ENCODE data around the gene ABTB2.

Gene ABTB2

GRCh38 chr11:34240150-34240494 is 117.7 kb downstream of the ABTB2 start:
- no peak overlapping the region for H3K27ac Mint-ChIP-seq
- H3K36me3 Mint-ChIP-seq = no peaks in the 10 kb centered on the region
- no peak for DNase-seq
- peaks cover 29% of the 10 kb centered on the region for H3K4me1 Mint-ChIP-seq
- peaks cover 67% of the 10 kb centered on the region for H3K27me3 Mint-ChIP-seq
- CTCF ChIA-PET = interaction anchor here (1.1 to 1.8 kb wide), 2 partner anchors 66 to 74 kb away, joined by 3 to 4 read pairs; no protein-coding TSS in a partner anchor
- no peaks in the 10 kb centered on the region for H3K9me3 Mint-ChIP-seq
- no peak overlapping the region for H3K4me3 Mint-ChIP-seq

- peaks cover 27% of the 10 kb centered on the region for H3K4me1 Mint-ChIP-seq
Observed at GRCh38 chr11:34239465-34240149, 118.2 kb downstream of the ABTB2 start.

GRCh38 chr11:34238966-34239365 is 118.8 kb downstream of the ABTB2 start:
- DNase-seq = no peak
- Mint-ChIP-seq H3K36me3 (no peaks in the 10 kb centered on the region), H3K4me1 (peaks cover 24% of the 10 kb centered on the region), H3K9me3 (no peaks in the 10 kb centered on the region), H3K27me3 (peaks cover 65% of the 10 kb centered on the region), H3K4me3 (no peak overlapping the region), H3K27ac (no peak overlapping the region)
- CTCF ChIA-PET = interaction anchor here (1.8 kb wide), 1 partner anchor 65 kb away, joined by 4 read pairs; no protein-coding TSS in a partner anchor

More at GRCh38 chr11:34239465-34240149, 118.2 kb downstream of the ABTB2 start:
- H3K4me3 Mint-ChIP-seq = no peak overlapping the region
- CTCF ChIA-PET = interaction anchor here (1.8 kb wide), 1 partner anchor 65 kb away, joined by 4 read pairs; no protein-coding TSS in a partner anchor
- H3K36me3 Mint-ChIP-seq = no peaks in the 10 kb centered on the region
- H3K27me3 Mint-ChIP-seq = peaks cover 65% of the 10 kb centered on the region
- no peak overlapping the region for H3K27ac Mint-ChIP-seq
- DNase-seq = no peak
- no peaks in the 10 kb centered on the region for H3K9me3 Mint-ChIP-seq

GRCh38 chr11:34238533-34238932 is 119.3 kb downstream of the ABTB2 start:
- no peak overlapping the region for H3K4me3 Mint-ChIP-seq
- no peak overlapping the region for H3K27ac Mint-ChIP-seq
- no peak for DNase-seq
- H3K4me1 Mint-ChIP-seq = peaks cover 25% of the 10 kb centered on the region
- peaks cover 63% of the 10 kb centered on the region for H3K27me3 Mint-ChIP-seq
- no peaks in the 10 kb centered on the region for H3K9me3 Mint-ChIP-seq
- CTCF ChIA-PET = no interaction called here
- no peaks in the 10 kb centered on the region for H3K36me3 Mint-ChIP-seq

- Mint-ChIP-seq H3K27ac (no peak overlapping the region), H3K4me3 (no peak overlapping the region), H3K9me3 (no peaks in the 10 kb centered on the region), H3K27me3 (peaks cover 47% of the 10 kb centered on the region), H3K36me3 (no peaks in the 10 kb centered on the region), H3K4me1 (peaks cover 22% of the 10 kb centered on the region)
- DNase-seq = no peak
- CTCF ChIA-PET = no interaction called here
Observed at GRCh38 chr11:34236572-34236971, 121.2 kb downstream of the ABTB2 start.

- no peak overlapping the region for H3K4me3 Mint-ChIP-seq
- CTCF ChIA-PET = interaction anchor here (1.7 kb wide), 1 partner anchor 61 kb away, joined by 4 read pairs; no protein-coding TSS in a partner anchor
- H3K9me3 Mint-ChIP-seq = no peaks in the 10 kb centered on the region
- no peaks in the 10 kb centered on the region for H3K36me3 Mint-ChIP-seq
- no peak for DNase-seq
- H3K27ac Mint-ChIP-seq = peak overlapping the region; percentile 45
- H3K27me3 Mint-ChIP-seq = peaks cover 44% of the 10 kb centered on the region
- H3K4me1 Mint-ChIP-seq = peaks cover 22% of the 10 kb centered on the region
Observed at GRCh38 chr11:34235591-34236071, 122.2 kb downstream of the ABTB2 start.

GRCh38 chr11:34235189-34235588 is 122.6 kb downstream of the ABTB2 start:
- H3K36me3 Mint-ChIP-seq = no peaks in the 10 kb centered on the region
- H3K4me3 Mint-ChIP-seq = no peak overlapping the region
- peaks cover 22% of the 10 kb centered on the region for H3K4me1 Mint-ChIP-seq
- peak overlapping the region; percentile 45 for H3K27ac Mint-ChIP-seq
- DNase-seq = no peak
- no peaks in the 10 kb centered on the region for H3K9me3 Mint-ChIP-seq
- CTCF ChIA-PET = interaction anchor here (0.6 to 1.7 kb wide), 4 partner anchors 14 to 140 kb away, joined by 3 to 4 read pairs (median 3); partner anchors contain the start of gene ABTB2
- H3K27me3 Mint-ChIP-seq = peaks cover 42% of the 10 kb centered on the region

GRCh38 chr11:34234086-34234740 is 123.6 kb downstream of the ABTB2 start:
- peak; percentile 80 for DNase-seq
- no peak overlapping the region for H3K27ac Mint-ChIP-seq
- CTCF ChIA-PET = interaction anchor here (0.6 to 1.5 kb wide), 5 partner anchors 15 to 139 kb away, joined by 3 read pairs; partner anchors contain the start of gene ABTB2
- no peak overlapping the region for H3K4me3 Mint-ChIP-seq
- peaks cover 22% of the 10 kb centered on the region for H3K4me1 Mint-ChIP-seq
- no peaks in the 10 kb centered on the region for H3K36me3 Mint-ChIP-seq
- peaks cover 38% of the 10 kb centered on the region for H3K27me3 Mint-ChIP-seq
- H3K9me3 Mint-ChIP-seq = no peaks in the 10 kb centered on the region

GRCh38 chr11:34233215-34233614 is 124.6 kb downstream of the ABTB2 start:
- DNase-seq = no peak
- no peaks in the 10 kb centered on the region for H3K9me3 Mint-ChIP-seq
- CTCF ChIA-PET = no interaction called here
- H3K36me3 Mint-ChIP-seq = no peaks in the 10 kb centered on the region
- H3K4me1 Mint-ChIP-seq = peaks cover 22% of the 10 kb centered on the region
- no peak overlapping the region for H3K27ac Mint-ChIP-seq
- H3K27me3 Mint-ChIP-seq = peaks cover 30% of the 10 kb centered on the region
- no peak overlapping the region for H3K4me3 Mint-ChIP-seq

GRCh38 chr11:34232807-34233206 is 125.0 kb downstream of the ABTB2 start:
- H3K4me1 Mint-ChIP-seq = peaks cover 22% of the 10 kb centered on the region

GRCh38 chr11:34226210-34226609 is 131.6 kb downstream of the ABTB2 start:
- Mint-ChIP-seq H3K4me3 (no peak overlapping the region), H3K27me3 (peaks cover 30% of the 10 kb centered on the region), H3K27ac (no peak overlapping the region), H3K9me3 (no peaks in the 10 kb centered on the region), H3K36me3 (no peaks in the 10 kb centered on the region), H3K4me1 (no peaks in the 10 kb centered on the region)
- DNase-seq = no peak
- CTCF ChIA-PET = interaction anchor here (1.1 kb wide), 1 partner anchor 11 kb away, joined by 4 read pairs; no protein-coding TSS in a partner anchor

More at GRCh38 chr11:34232807-34233206, 125.0 kb downstream of the ABTB2 start:
- peaks cover 30% of the 10 kb centered on the region for H3K27me3 Mint-ChIP-seq
- CTCF ChIA-PET = no interaction called here
- H3K36me3 Mint-ChIP-seq = no peaks in the 10 kb centered on the region
- no peak for DNase-seq
- no peak overlapping the region for H3K4me3 Mint-ChIP-seq
- no peaks in the 10 kb centered on the region for H3K9me3 Mint-ChIP-seq
- H3K27ac Mint-ChIP-seq = no peak overlapping the region

- no peak for DNase-seq
- H3K4me3 Mint-ChIP-seq = no peak overlapping the region
- H3K36me3 Mint-ChIP-seq = no peaks in the 10 kb centered on the region
- no peaks in the 10 kb centered on the region for H3K9me3 Mint-ChIP-seq
- H3K27me3 Mint-ChIP-seq = peaks cover 26% of the 10 kb centered on the region
- CTCF ChIA-PET = no interaction called here
- no peak overlapping the region for H3K27ac Mint-ChIP-seq
- H3K4me1 Mint-ChIP-seq = no peaks in the 10 kb centered on the region
Observed at GRCh38 chr11:34225091-34225490, 132.7 kb downstream of the ABTB2 start.

GRCh38 chr11:34224434-34224966 is 133.3 kb downstream of the ABTB2 start:
- CTCF ChIA-PET = no interaction called here
- no peak overlapping the region for H3K27ac Mint-ChIP-seq
- peaks cover 23% of the 10 kb centered on the region for H3K27me3 Mint-ChIP-seq
- no peak for DNase-seq
- no peak overlapping the region for H3K4me3 Mint-ChIP-seq
- no peaks in the 10 kb centered on the region for H3K9me3 Mint-ChIP-seq
- H3K36me3 Mint-ChIP-seq = no peaks in the 10 kb centered on the region
- H3K4me1 Mint-ChIP-seq = no peaks in the 10 kb centered on the region

GRCh38 chr11:34223907-34224306 is 133.9 kb downstream of the ABTB2 start:
- Mint-ChIP-seq H3K27me3 (peaks cover 23% of the 10 kb centered on the region), H3K4me1 (no peaks in the 10 kb centered on the region), H3K4me3 (no peak overlapping the region), H3K27ac (no peak overlapping the region), H3K9me3 (no peaks in the 10 kb centered on the region), H3K36me3 (no peaks in the 10 kb centered on the region)
- no peak for DNase-seq
- CTCF ChIA-PET = no interaction called here
